Osteoblast (primary cell): ENCODE results near the gene PTAFR. TPM values are rescaled to one million over a fixed set of nuclear protein-coding genes. Genes with fewer than 3 reads are reported as not detected.
"Not testable (repeated sequence)": the region's sequence is repeated elsewhere in the genome, so short reads cannot be mapped to it uniquely, and the experiment has no call there.

Source experiments
- DNase-seq: peaks from one replicate; pipeline ENCODE4 v3.0.0; 2011; ENCODE audit warnings: low spot score, mixed read lengths; ENCODE audit not compliant: insufficient read length; ENCODE audit errors: missing footprints
- H2AFZ ChIP-seq: 2 replicates; pipeline ENCODE4 v1.6.0; 2011; ENCODE audit warnings: mild to moderate bottlenecking, low read length
- H3K27ac ChIP-seq: 2 replicates; pipeline ENCODE4 v1.5.1; 2011; ENCODE audit warnings: mild to moderate bottlenecking, low read depth, low read length, moderate library complexity
- H3K27me3 ChIP-seq: 2 replicates; pipeline ENCODE4 v1.6.0; 2012; ENCODE audit warnings: mild to moderate bottlenecking, control low read depth, inconsistent platforms, low read length, moderate library complexity; ENCODE audit not compliant: insufficient read depth
- H3K36me3 ChIP-seq: 2 replicates; pipeline ENCODE4 v1.5.1; 2011; ENCODE audit warnings: mild to moderate bottlenecking, low read length, control low read depth, moderate library complexity; ENCODE audit not compliant: insufficient read depth
- H3K4me1 ChIP-seq: 2 replicates; pipeline ENCODE4 v1.5.1; 2011; ENCODE audit warnings: mild to moderate bottlenecking, low read length, control low read depth, moderate library complexity; ENCODE audit not compliant: insufficient read depth
- H3K4me2 ChIP-seq: 2 replicates; pipeline ENCODE4 v1.6.0; 2011; ENCODE audit warnings: mild to moderate bottlenecking, low read length; ENCODE audit not compliant: insufficient read depth
- H3K4me3 ChIP-seq: fragments of 200-600 bp; sonication (generic); 3 replicates; pipeline ENCODE4 v1.5.1; 2012; ENCODE audit warnings: mild to moderate bottlenecking, low read length, inconsistent platforms; ENCODE audit not compliant: insufficient read depth
- H3K79me2 ChIP-seq: 2 replicates; pipeline ENCODE4 v1.6.0; 2012; ENCODE audit warnings: mild to moderate bottlenecking, low read length, control low read depth, inconsistent platforms; ENCODE audit not compliant: insufficient read depth
- H3K9me3 ChIP-seq: 2 replicates; pipeline ENCODE4 v1.5.1; 2011; ENCODE audit warnings: low read depth, low read length, control low read depth
- H4K20me1 ChIP-seq: 2 replicates; pipeline ENCODE4 v1.6.0; 2012; ENCODE audit warnings: mild to moderate bottlenecking, low read length, control low read depth; ENCODE audit not compliant: insufficient read depth
- total RNA-seq: library from RNA; depleted of rRNA; stranded (reverse); fragments of >200 nt; gene quantifications from 2 replicates; pipeline ENCODE4 v1.2.3, GENCODE V29; 2012
- TF ChIP-seq, protein P1 (sequence below): IDR thresholded peaks from 2 replicates; pipeline ENCODE4 v1.5.1; 2011; ENCODE audit warnings: mild to moderate bottlenecking, low read depth, low read length, moderate library complexity; ENCODE audit errors: extremely low read depth

The PTAFR gene
- total RNA-seq, 1 donor: under 0.01 TPM

DNA sequence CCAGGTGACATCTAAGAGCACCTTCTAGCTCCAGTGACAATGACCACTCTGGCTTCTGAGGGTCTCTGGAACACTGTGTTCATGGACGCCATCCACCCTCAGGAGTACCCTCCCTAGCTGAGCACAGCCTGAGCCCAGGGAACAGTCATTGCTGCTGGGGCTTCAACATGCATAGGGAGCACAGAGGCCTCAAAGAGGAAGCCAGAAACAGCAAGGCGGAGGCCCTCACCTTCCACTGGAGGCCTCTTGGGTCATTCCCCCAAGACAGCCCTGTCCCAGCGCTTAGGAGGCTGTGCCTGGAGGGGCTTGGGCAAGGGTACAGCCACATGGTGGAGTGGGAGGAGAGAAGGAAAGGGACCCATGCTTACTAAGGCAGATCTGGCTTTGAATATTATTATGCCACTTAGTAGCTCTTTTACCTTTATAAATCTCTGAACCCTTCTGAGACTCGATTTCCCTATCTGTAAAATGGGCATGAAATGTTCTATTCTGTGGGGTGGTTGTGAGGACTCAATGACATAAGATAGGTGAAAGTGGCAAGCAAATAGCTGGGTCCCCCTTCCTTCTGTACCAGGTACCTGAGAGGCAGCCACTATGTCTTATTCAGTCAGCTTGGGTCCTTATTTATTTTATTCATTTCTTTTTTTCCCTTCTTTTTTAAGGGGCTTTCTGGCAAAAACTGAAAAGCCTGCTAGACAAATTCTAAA is 32.8 kb downstream of the PTAFR start:
- Histone ChIP-seq H3K9me3 (no peaks in the 10 kb centered on the region), H3K4me2 (no peak overlapping the region), H3K27ac (no peak overlapping the region), H3K27me3 (no peaks in the 10 kb centered on the region), H3K79me2 (no peaks in the 10 kb centered on the region), H3K4me1 (no peaks in the 10 kb centered on the region), H2AFZ (no peak overlapping the region), H3K36me3 (no peaks in the 10 kb centered on the region), H3K4me3 (no peak overlapping the region), H4K20me1 (no peaks in the 10 kb centered on the region)
- no peak for DNase-seq
- TF ChIP-seq, protein P1, sequence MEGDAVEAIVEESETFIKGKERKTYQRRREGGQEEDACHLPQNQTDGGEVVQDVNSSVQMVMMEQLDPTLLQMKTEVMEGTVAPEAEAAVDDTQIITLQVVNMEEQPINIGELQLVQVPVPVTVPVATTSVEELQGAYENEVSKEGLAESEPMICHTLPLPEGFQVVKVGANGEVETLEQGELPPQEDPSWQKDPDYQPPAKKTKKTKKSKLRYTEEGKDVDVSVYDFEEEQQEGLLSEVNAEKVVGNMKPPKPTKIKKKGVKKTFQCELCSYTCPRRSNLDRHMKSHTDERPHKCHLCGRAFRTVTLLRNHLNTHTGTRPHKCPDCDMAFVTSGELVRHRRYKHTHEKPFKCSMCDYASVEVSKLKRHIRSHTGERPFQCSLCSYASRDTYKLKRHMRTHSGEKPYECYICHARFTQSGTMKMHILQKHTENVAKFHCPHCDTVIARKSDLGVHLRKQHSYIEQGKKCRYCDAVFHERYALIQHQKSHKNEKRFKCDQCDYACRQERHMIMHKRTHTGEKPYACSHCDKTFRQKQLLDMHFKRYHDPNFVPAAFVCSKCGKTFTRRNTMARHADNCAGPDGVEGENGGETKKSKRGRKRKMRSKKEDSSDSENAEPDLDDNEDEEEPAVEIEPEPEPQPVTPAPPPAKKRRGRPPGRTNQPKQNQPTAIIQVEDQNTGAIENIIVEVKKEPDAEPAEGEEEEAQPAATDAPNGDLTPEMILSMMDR: no peak

DNA sequence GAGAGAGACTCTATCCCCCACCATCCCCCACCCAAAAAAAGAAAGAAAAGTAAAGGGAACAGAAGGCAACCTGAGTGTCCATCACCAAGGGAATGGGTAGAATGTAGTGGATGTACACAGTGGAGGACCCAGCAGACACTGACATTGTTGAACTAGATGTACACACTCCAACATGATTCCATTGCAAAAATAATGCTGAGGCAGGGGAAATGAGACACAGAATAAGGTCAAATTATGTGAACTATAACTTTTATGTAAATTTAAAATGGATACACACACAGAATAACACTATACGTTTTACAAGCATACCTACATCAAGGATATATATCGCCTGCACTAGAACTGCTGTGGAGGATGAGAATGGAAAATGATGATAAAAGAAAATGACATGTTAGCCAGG is 34.8 kb downstream of the PTAFR start:
- H4K20me1 ChIP-seq: no peaks in the 10 kb centered on the region
- no peak overlapping the region for H3K4me3 ChIP-seq
- no peak overlapping the region for H3K4me2 ChIP-seq
- H3K27ac ChIP-seq: no peak overlapping the region
- no peak overlapping the region for H2AFZ ChIP-seq
- DNase-seq: no peak
- TF ChIP-seq, protein P1: no peak
- H3K4me1 ChIP-seq: no peaks in the 10 kb centered on the region
- H3K79me2 ChIP-seq: no peaks in the 10 kb centered on the region
- H3K36me3 ChIP-seq: no peaks in the 10 kb centered on the region
- H3K27me3 ChIP-seq: no peaks in the 10 kb centered on the region
- H3K9me3 ChIP-seq: no peaks in the 10 kb centered on the region

DNA sequence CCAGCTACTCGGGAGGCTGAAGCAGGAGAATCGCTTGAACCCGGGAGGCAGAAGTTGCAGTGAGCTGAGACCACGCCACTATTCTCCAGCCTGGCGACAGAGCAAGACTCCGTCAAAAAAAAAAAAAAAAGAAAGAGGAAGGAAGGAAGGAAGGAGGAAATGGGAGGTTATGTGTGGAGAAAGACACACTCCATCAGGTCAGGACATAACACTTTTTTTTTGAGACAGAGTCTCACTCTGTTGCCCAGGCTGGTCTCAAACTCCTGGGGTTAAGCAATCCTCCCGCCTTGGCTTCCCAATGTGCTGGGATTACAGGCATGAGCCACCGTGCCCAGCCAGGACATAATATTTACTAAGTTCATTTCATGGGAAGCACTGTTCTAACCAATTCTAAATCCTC is 36.6 kb downstream of the PTAFR start:
- not testable (repeated sequence) for H3K4me3 ChIP-seq, H4K20me1 ChIP-seq, H2AFZ ChIP-seq, H3K27me3 ChIP-seq, H3K4me2 ChIP-seq, DNase-seq, H3K79me2 ChIP-seq, H3K36me3 ChIP-seq, H3K27ac ChIP-seq, H3K4me1 ChIP-seq, H3K9me3 ChIP-seq

DNA sequence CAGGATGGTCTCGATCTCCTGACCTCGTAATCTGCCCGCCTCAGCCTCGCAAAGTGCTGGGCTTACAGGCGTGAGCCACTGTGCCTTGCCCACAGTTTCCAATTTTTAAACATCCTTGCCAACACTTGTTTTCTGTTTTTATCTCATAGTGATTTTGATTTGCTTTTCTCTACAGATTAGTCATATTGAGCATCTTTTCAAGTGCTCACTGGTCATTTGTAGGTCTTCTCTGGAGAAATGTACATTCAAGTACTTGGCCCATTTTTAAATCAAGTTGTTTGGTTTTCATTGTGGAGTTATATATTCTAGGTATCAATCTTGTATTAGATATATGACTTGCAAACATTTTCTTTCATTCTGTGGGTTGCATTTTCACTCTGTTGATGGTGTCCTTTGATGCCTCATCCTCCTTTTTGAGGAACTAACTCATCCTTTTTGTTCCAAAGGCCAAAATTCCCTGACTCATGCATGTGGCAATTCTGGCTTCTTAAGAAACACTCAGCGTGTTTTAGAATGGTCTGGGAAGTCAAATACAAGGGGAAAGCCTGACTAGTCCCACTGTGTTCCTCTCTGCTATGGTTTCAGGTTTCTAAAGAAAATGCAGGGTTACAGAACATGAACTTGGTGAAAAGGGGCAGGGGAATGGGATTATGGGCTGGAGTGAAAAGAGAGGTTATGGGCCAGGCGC is 37.3 kb downstream of the PTAFR start:
- Histone ChIP-seq H3K4me3 (no peak overlapping the region), H3K79me2 (no peaks in the 10 kb centered on the region), H3K4me1 (no peaks in the 10 kb centered on the region), H3K9me3 (no peaks in the 10 kb centered on the region), H3K36me3 (no peaks in the 10 kb centered on the region), H2AFZ (no peak overlapping the region), H3K27me3 (no peaks in the 10 kb centered on the region), H4K20me1 (no peaks in the 10 kb centered on the region), H3K27ac (no peak overlapping the region), H3K4me2 (no peak overlapping the region)
- TF ChIP-seq, protein P1: no peak
- DNase-seq: peak; percentile 66
